Liver (tissue), 9 donors: Measurements from ENCODE around the gene SMARCC1. TPM values are rescaled to one million over a fixed set of nuclear protein-coding genes. Genes with fewer than 3 reads are reported as not detected.

Source experiments
- DNase-seq: peaks from one replicate; pipeline ENCODE4 v3.0.0-alpha.2; 2017; ENCODE audit warnings: low spot score
- H3K27ac ChIP-seq, 2 donors: one replicate each; pipeline ENCODE4 v1.7.0; 2013; ENCODE audit warnings: inconsistent platforms in 2 of 2, low read length in 2 of 2, control low read depth in 1 of 2, low read depth in 1 of 2, mild to moderate bottlenecking in 1 of 2
- H3K27me3 ChIP-seq, 4 donors: one replicate each; pipeline versions ENCODE4 v1.6.1 to v1.7.0; 2013; ENCODE audit warnings: low read length in 3 of 4, inconsistent platforms in 1 of 4, mild to moderate bottlenecking in 1 of 4, moderate library complexity in 1 of 4; ENCODE audit not compliant: control insufficient read depth in 4 of 4, insufficient read depth in 4 of 4
- H3K36me3 ChIP-seq, 4 donors: one replicate each; pipeline versions ENCODE4 v1.6.1 to v1.7.0; 2013; ENCODE audit warnings: low read length in 3 of 4, mild to moderate bottlenecking in 3 of 4, low read depth in 1 of 4, moderate library complexity in 1 of 4; ENCODE audit not compliant: control insufficient read depth in 4 of 4, insufficient read depth in 3 of 4
- H3K4me1 ChIP-seq, 4 donors: one replicate each; pipeline versions ENCODE4 v1.6.1 to v1.7.0; 2013; ENCODE audit warnings: low read length in 3 of 4, mild to moderate bottlenecking in 3 of 4, moderate library complexity in 1 of 4; ENCODE audit not compliant: control insufficient read depth in 4 of 4, insufficient read depth in 4 of 4
- H3K4me3 ChIP-seq, 3 donors: one replicate each; pipeline versions ENCODE4 v1.6.1 to v1.7.0; 2013; ENCODE audit warnings: low read length in 3 of 3, control low read depth in 1 of 3, low read depth in 1 of 3, mild to moderate bottlenecking in 1 of 3
- H3K9ac ChIP-seq, 2 donors: one replicate each; pipeline ENCODE4 v1.7.0; 2013; ENCODE audit warnings: low read length in 2 of 2, mild to moderate bottlenecking in 2 of 2, moderate library complexity in 2 of 2, control low read depth in 1 of 2, low read depth in 1 of 2
- H3K9me3 ChIP-seq, 4 donors: one replicate each; pipeline versions ENCODE4 v1.6.1 to v1.7.0; 2013; ENCODE audit warnings: low read length in 3 of 4; ENCODE audit not compliant: control insufficient read depth in 4 of 4
- EGR1 ChIP-seq, 2 donors: IDR thresholded peaks; 2 replicates each; pipeline ENCODE4 v1.6.1; 2016 to 2018; ENCODE audit warnings: antibody characterized with exemption in 2 of 2, low read depth in 2 of 2
- FOXA1 ChIP-seq: IDR thresholded peaks from 2 replicates; pipeline ENCODE4 v1.6.1; 2016; ENCODE audit warnings: antibody characterized with exemption
- FOXA2 ChIP-seq: IDR thresholded peaks from 2 replicates; pipeline ENCODE4 v1.6.1; 2016; ENCODE audit warnings: antibody characterized with exemption
- GABPA ChIP-seq, 2 donors: IDR thresholded peaks in 1 of 2; conservative IDR thresholded peaks in 1 of 2; 2 replicates each; pipeline ENCODE4 v1.6.1; 2016; ENCODE audit warnings: antibody characterized with exemption in 2 of 2, mild to moderate bottlenecking in 1 of 2, moderate library complexity in 1 of 2
- HNF4A ChIP-seq, 2 donors: conservative IDR thresholded peaks; 2 replicates each; pipeline ENCODE4 v1.6.1; 2016; ENCODE audit warnings: antibody characterized with exemption in 2 of 2, mild to moderate bottlenecking in 2 of 2
- HNF4G ChIP-seq: IDR thresholded peaks from 2 replicates; pipeline ENCODE4 v1.6.1; 2016; ENCODE audit warnings: antibody characterized with exemption
- JUND ChIP-seq, 2 donors: IDR thresholded peaks; 2 replicates each; pipeline ENCODE4 v1.6.1; 2016; ENCODE audit warnings: antibody characterized with exemption in 2 of 2
- NR2F2 ChIP-seq: IDR thresholded peaks from 2 replicates; pipeline ENCODE4 v1.6.1; 2016; ENCODE audit warnings: antibody characterized with exemption
- RXRA ChIP-seq, 2 donors: IDR thresholded peaks; 2 replicates each; pipeline ENCODE4 v1.6.1; 2017 to 2018; ENCODE audit warnings: antibody characterized with exemption in 2 of 2, mild to moderate bottlenecking in 1 of 2
- SP1 ChIP-seq: IDR thresholded peaks from 2 replicates; pipeline ENCODE4 v1.6.1; 2018; ENCODE audit warnings: antibody characterized with exemption, mild to moderate bottlenecking
- TAF1 ChIP-seq: conservative IDR thresholded peaks from 2 replicates; pipeline ENCODE4 v1.6.1; 2016; ENCODE audit warnings: antibody characterized with exemption, mild to moderate bottlenecking
- YY1 ChIP-seq: IDR thresholded peaks from 2 replicates; pipeline ENCODE4 v1.6.1; 2016; ENCODE audit warnings: antibody characterized with exemption, mild to moderate bottlenecking
- WGBS: extraction: QIAGEN DNeasy Blood & Tissue Kit; methylation state at CpG from one replicate; pipeline ENCODE4 v1.1.7; 2013; 5-methylcytosine and 5-hydroxymethylcytosine counted together
- polyA plus RNA-seq, 2 donors: library from polyadenylated mRNA; stranded (reverse) in 1 of 2; unstranded in 1 of 2; fragments of 200-250 nt in 1 of 2; fragments of >200 nt in 1 of 2; fragmentation: Nextera tagmentation in 1 of 2; extraction: Ambion mirVana in 1 of 2; gene quantifications; one replicate each; pipeline versions ENCODE4 v1.2.1 to v1.2.3, GENCODE V29; 2013 to 2015
- total RNA-seq, 2 donors: library from RNA; depleted of rRNA; stranded (reverse); fragments of >200 nt; gene quantifications; one replicate each; pipeline ENCODE4 v1.2.3, GENCODE V29; 2014
- TF ChIP-seq, protein P1 (sequence below): IDR thresholded peaks from 2 replicates; pipeline ENCODE4 v1.6.1; 2016; ENCODE audit warnings: antibody characterized with exemption
- TF ChIP-seq, protein P2 (sequence below): IDR thresholded peaks from 2 replicates; pipeline ENCODE4 v1.6.1; 2016; ENCODE audit warnings: antibody characterized with exemption, mild to moderate bottlenecking
- TF ChIP-seq, protein P3 (sequence below): IDR thresholded peaks from 2 replicates; pipeline ENCODE4 v1.6.1; 2016; ENCODE audit warnings: antibody characterized with exemption
- TF ChIP-seq, protein P4 (sequence below): IDR thresholded peaks from 2 replicates; pipeline ENCODE4 v1.6.1; 2016; ENCODE audit warnings: antibody characterized with exemption
- TF ChIP-seq, protein P5 (sequence below): fragments of 150-350 bp; IDR thresholded peaks from 2 replicates; pipeline ENCODE4 v1.5.1; 2017; ENCODE audit warnings: improper control_type of control experiment, low read depth, low read length; ENCODE audit not compliant: missing input control
- donor health status: healthy.
- donor health status: healthy.
- donor health status: healthy.
- donor health status: healthy.
- donor health status: healthy.

The SMARCC1 gene
- total and polyA plus RNA-seq, 4 donors, result 6.6 to 19.8 (median 12.6) TPM

DNA sequence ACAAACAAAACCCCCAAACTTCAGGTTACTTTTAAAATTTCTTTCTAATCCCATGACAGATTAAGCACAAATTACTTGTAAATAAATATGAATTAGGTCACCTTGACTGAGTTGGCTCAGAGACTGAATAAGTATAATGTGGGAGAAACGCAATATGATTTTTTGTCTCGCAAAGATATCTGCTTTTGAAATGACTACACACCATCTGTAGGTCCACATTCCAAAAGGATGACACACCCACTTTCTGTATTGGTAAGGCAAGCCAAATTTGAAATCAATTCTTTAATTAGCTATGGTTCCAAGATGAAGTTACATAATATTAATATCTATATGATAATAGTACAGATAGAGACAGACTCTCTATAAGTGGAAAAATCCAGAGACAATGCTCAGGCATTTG, 136.1 kb downstream of the SMARCC1 start:
- 99% methylated on average over 2 of the region's 2 CpGs for WGBS
- Histone ChIP-seq H3K9me3 (no peaks in the 10 kb centered on the region), H3K9ac (no peak overlapping the region), H3K4me3 (no peak overlapping the region), H3K27me3 (no peaks in the 10 kb centered on the region), H3K27ac (no peak overlapping the region), H3K36me3 (peaks cover 0 to 15% (median 4%) of the 10 kb centered on the region in 4 donors), H3K4me1 (peaks cover 0 to 3% (median under 1%) of the 10 kb centered on the region in 4 donors)
- no peak for DNase-seq
- TF ChIP-seq, protein P1, sequence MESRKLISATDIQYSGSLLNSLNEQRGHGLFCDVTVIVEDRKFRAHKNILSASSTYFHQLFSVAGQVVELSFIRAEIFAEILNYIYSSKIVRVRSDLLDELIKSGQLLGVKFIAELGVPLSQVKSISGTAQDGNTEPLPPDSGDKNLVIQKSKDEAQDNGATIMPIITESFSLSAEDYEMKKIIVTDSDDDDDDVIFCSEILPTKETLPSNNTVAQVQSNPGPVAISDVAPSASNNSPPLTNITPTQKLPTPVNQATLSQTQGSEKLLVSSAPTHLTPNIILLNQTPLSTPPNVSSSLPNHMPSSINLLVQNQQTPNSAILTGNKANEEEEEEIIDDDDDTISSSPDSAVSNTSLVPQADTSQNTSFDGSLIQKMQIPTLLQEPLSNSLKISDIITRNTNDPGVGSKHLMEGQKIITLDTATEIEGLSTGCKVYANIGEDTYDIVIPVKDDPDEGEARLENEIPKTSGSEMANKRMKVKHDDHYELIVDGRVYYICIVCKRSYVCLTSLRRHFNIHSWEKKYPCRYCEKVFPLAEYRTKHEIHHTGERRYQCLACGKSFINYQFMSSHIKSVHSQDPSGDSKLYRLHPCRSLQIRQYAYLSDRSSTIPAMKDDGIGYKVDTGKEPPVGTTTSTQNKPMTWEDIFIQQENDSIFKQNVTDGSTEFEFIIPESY, result no peak
- TF ChIP-seq, protein P2, sequence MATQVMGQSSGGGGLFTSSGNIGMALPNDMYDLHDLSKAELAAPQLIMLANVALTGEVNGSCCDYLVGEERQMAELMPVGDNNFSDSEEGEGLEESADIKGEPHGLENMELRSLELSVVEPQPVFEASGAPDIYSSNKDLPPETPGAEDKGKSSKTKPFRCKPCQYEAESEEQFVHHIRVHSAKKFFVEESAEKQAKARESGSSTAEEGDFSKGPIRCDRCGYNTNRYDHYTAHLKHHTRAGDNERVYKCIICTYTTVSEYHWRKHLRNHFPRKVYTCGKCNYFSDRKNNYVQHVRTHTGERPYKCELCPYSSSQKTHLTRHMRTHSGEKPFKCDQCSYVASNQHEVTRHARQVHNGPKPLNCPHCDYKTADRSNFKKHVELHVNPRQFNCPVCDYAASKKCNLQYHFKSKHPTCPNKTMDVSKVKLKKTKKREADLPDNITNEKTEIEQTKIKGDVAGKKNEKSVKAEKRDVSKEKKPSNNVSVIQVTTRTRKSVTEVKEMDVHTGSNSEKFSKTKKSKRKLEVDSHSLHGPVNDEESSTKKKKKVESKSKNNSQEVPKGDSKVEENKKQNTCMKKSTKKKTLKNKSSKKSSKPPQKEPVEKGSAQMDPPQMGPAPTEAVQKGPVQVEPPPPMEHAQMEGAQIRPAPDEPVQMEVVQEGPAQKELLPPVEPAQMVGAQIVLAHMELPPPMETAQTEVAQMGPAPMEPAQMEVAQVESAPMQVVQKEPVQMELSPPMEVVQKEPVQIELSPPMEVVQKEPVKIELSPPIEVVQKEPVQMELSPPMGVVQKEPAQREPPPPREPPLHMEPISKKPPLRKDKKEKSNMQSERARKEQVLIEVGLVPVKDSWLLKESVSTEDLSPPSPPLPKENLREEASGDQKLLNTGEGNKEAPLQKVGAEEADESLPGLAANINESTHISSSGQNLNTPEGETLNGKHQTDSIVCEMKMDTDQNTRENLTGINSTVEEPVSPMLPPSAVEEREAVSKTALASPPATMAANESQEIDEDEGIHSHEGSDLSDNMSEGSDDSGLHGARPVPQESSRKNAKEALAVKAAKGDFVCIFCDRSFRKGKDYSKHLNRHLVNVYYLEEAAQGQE, result no peak
- TF ChIP-seq, protein P3, sequence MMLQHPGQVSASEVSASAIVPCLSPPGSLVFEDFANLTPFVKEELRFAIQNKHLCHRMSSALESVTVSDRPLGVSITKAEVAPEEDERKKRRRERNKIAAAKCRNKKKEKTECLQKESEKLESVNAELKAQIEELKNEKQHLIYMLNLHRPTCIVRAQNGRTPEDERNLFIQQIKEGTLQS, result no peak
- TF ChIP-seq NR2F2 (no peak), YY1 (no peak), TAF1 (no peak), RXRA (IDR thresholded peaks at IDR 0.05) (no peak), JUND (IDR thresholded peaks at IDR 0.05) (no peak), GABPA (IDR thresholded peaks at IDR 0.05 in 1 of 2, conservative IDR thresholded peaks at IDR 0.05 in 1 of 2) (no peak), SP1 (no peak), HNF4G (no peak), EGR1 (IDR thresholded peaks at IDR 0.05; ENCODE audit: low read depth in 2 of 2) (no peak), FOXA1 (no peak), HNF4A (conservative IDR thresholded peaks at IDR 0.05) (no peak)
- TF ChIP-seq, protein P4, sequence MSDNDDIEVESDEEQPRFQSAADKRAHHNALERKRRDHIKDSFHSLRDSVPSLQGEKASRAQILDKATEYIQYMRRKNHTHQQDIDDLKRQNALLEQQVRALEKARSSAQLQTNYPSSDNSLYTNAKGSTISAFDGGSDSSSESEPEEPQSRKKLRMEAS, result no peak
- TF ChIP-seq, protein P5, sequence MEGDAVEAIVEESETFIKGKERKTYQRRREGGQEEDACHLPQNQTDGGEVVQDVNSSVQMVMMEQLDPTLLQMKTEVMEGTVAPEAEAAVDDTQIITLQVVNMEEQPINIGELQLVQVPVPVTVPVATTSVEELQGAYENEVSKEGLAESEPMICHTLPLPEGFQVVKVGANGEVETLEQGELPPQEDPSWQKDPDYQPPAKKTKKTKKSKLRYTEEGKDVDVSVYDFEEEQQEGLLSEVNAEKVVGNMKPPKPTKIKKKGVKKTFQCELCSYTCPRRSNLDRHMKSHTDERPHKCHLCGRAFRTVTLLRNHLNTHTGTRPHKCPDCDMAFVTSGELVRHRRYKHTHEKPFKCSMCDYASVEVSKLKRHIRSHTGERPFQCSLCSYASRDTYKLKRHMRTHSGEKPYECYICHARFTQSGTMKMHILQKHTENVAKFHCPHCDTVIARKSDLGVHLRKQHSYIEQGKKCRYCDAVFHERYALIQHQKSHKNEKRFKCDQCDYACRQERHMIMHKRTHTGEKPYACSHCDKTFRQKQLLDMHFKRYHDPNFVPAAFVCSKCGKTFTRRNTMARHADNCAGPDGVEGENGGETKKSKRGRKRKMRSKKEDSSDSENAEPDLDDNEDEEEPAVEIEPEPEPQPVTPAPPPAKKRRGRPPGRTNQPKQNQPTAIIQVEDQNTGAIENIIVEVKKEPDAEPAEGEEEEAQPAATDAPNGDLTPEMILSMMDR, result no peak

DNA sequence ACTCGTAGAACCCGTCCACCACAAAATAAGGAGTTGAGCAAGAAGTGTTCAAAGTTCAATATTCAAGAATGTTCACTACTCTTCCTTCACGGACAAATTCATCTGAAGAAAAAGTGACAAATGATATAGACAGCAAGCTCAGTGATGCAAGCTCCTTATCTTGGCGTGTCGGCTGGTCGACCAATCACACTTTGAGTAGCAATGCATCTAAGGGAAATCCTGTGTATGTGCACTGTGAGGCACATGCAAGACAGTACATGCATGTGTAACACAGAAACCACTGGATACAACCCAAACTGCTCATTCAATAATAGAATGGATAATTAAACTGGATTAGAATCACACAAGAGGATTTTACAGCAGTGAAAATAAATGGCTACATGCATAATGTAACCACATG, 138.6 kb downstream of the SMARCC1 start:
- peaks cover 3 to 20% (median 4%) of the 10 kb centered on the region in 4 donors for H3K36me3 ChIP-seq
- H3K9me3 ChIP-seq, result no peaks in the 10 kb centered on the region
- DNase-seq, result no peak
- H3K9ac ChIP-seq, result no peak overlapping the region
- no peaks in the 10 kb centered on the region for H3K4me1 ChIP-seq
- no peak overlapping the region for H3K4me3 ChIP-seq
- WGBS, result 94% methylated on average over 6 of the region's 6 CpGs
- H3K27me3 ChIP-seq, result no peaks in the 10 kb centered on the region
- no peak overlapping the region for H3K27ac ChIP-seq
- TF ChIP-seq, protein P4, result no peak
- no peak for TF ChIP-seq EGR1 (IDR thresholded peaks at IDR 0.05; ENCODE audit: low read depth in 2 of 2)
- no peak for TF ChIP-seq YY1
- no peak for TF ChIP-seq TAF1
- TF ChIP-seq, protein P2, result no peak
- TF ChIP-seq FOXA1, result no peak
- TF ChIP-seq HNF4A (conservative IDR thresholded peaks at IDR 0.05), result no peak
- TF ChIP-seq, protein P3, result no peak
- TF ChIP-seq, protein P5, result no peak
- no peak for TF ChIP-seq FOXA2
- TF ChIP-seq RXRA (IDR thresholded peaks at IDR 0.05), result no peak
